ENCODE measurements around the gene SUGCT. TPM values are rescaled to one million over a fixed set of nuclear protein-coding genes. Genes with fewer than 3 reads are reported as not detected.
"Not testable (repeated sequence)": the region's sequence is repeated elsewhere in the genome, so short reads cannot be mapped to it uniquely, and the experiment has no call there.

The SUGCT gene
- total RNA-seq, 1 donor, result 9.9 TPM

DNA sequence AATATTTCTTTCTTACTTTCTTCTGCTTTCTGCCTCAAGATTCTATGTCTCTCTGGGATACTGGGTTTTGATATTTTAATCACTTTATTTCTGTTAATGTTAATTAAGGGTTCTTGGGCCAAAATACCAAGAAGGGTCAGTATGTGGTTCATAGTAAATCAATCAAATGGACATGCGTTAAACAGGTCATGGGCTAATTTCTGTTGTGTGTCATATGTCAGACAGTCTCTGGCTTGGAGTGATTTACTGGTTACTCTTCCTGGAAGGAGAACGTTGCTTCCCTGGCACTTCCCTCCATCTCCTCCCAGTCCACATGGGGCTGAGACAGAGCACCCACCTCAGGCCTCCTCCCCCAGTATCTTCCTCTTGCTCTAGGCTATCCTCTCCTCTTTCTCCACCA, 489.1 kb downstream of the SUGCT start:
- TF ChIP-seq, protein P1, sequence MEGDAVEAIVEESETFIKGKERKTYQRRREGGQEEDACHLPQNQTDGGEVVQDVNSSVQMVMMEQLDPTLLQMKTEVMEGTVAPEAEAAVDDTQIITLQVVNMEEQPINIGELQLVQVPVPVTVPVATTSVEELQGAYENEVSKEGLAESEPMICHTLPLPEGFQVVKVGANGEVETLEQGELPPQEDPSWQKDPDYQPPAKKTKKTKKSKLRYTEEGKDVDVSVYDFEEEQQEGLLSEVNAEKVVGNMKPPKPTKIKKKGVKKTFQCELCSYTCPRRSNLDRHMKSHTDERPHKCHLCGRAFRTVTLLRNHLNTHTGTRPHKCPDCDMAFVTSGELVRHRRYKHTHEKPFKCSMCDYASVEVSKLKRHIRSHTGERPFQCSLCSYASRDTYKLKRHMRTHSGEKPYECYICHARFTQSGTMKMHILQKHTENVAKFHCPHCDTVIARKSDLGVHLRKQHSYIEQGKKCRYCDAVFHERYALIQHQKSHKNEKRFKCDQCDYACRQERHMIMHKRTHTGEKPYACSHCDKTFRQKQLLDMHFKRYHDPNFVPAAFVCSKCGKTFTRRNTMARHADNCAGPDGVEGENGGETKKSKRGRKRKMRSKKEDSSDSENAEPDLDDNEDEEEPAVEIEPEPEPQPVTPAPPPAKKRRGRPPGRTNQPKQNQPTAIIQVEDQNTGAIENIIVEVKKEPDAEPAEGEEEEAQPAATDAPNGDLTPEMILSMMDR (IDR thresholded peaks at IDR 0.05; ENCODE audit: insufficient read depth, low read depth, low read length), result no peak
- H3K4me3 ChIP-seq (ENCODE audit: low read depth, low read length), result no peak overlapping the region
- DNase-seq (ENCODE audit: low read depth), result no peak

GRCh38 chr7:40627361-40627760, 492.6 kb downstream of the SUGCT start:
- DNase-seq (ENCODE audit: low read depth); H3K4me3 ChIP-seq (ENCODE audit: low read depth, low read length): not testable (repeated sequence)

- no peak for DNase-seq (ENCODE audit: low read depth)
- TF ChIP-seq, protein P1 (IDR thresholded peaks at IDR 0.05; ENCODE audit: insufficient read depth, low read depth, low read length), result no peak
- H3K4me3 ChIP-seq (ENCODE audit: low read depth, low read length), result no peak overlapping the region
Observed at GRCh38 chr7:40629891-40630290, 495.1 kb downstream of the SUGCT start.

DNA sequence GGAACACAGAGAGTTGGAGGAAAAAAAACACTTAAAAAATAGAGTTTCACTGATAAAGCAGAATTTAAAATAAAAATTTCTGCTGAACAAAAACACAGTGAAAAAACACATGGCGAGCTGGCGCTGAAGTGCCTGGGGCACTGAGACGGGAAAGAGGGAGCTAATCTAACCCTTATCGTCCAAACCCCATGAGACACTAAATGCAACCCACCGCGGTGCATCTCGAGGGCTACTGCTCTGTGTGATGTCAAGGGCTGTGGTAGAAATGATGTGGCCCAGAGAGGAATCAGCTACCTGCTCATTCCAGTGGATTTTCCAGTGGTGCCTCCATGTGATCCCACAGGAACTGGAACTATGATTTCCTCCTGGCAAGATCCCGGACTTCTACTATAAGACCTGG, 499.3 kb downstream of the SUGCT start:
- H3K4me3 ChIP-seq (ENCODE audit: low read depth, low read length), result no peak overlapping the region
- TF ChIP-seq, protein P1 (IDR thresholded peaks at IDR 0.05; ENCODE audit: insufficient read depth, low read depth, low read length), result no peak
- DNase-seq (ENCODE audit: low read depth), result no peak

DNA sequence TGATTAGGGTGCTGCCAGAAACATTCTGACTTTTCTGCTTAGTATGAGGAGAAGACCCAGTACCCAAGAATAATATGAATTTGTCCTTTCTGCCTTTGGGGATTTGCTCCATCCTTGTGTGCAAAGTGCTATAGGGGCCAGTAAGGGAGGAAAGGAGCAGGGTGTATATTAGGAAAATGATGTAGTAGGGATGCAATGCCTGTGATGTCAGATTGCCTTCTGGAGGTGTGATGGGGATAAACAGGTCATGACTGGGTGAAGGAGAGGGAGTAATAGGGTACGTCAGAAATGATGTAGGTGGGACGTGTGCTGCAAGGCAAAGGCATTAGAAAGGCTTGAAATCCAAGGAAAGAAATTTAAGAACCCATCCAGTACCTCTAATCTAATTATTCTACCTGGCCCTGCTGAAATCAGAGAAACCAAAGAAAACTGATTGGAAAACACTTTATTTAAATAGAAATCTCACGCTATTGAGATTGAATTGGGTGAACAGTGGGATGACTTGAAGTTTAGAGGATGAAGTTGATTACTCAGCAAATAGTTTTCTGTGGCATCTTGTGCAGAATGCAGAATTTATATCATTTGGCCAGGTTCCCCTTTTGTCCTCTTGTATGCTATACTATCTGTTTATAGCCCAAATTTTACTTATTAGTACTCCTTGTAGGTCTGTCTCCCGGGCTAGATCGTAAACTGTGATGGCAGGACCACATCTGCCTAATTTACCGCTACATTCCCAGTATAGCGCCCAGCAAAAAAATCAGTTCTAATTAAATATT, 503.9 kb downstream of the SUGCT start:
- DNase-seq (ENCODE audit: low read depth), result no peak
- TF ChIP-seq, protein P1 (IDR thresholded peaks at IDR 0.05; ENCODE audit: insufficient read depth, low read depth, low read length), result no peak
- no peak overlapping the region for H3K4me3 ChIP-seq (ENCODE audit: low read depth, low read length)

DNA sequence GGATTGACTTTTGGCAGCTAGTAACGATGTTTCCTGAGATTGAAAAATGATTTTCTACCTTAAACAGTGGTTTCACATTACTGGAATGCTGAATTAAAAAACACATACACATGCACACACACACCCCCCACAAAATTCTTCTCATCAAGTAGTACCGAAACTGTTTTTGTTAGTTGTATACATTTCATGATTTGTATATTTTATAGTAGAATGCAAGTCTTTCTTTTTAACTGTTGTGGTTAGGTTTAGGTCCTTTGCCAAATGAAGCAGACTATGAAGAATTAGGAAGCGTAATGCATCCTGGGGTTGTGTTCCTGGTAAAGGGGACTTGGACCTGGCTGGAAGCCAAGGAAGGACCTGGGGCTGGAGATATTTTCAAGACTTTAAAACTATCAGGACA, 505.8 kb downstream of the SUGCT start:
- no peak overlapping the region for H3K4me3 ChIP-seq (ENCODE audit: low read depth, low read length)
- TF ChIP-seq, protein P1 (IDR thresholded peaks at IDR 0.05; ENCODE audit: insufficient read depth, low read depth, low read length), result no peak
- DNase-seq (ENCODE audit: low read depth), result peak; percentile 29

DNA sequence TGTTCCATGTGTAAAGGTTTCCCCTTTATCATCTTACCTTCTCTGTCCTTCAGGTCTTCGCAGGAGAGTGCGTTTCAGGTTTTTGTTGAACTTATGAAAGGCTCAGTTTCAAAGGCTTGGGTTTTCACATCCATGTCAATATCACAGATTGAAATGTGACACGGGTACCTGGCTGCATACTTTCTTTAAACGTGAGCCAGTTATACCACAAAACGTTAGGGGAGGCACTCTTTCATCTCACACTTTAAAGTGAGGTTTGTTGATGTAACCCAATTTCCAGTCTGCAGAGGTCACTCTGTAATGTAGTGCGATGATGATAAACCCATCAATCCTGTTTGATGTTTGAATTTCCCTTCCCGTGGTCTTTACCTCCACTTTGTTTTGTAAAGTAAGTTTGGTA, 506.9 kb downstream of the SUGCT start:
- no peak overlapping the region for H3K4me3 ChIP-seq (ENCODE audit: low read depth, low read length)
- TF ChIP-seq, protein P1 (IDR thresholded peaks at IDR 0.05; ENCODE audit: insufficient read depth, low read depth, low read length), result no peak
- no peak for DNase-seq (ENCODE audit: low read depth)
